Measurements from ENCODE around the gene ALLC. TPM values are rescaled to one million over a fixed set of nuclear protein-coding genes. Genes with fewer than 3 reads are reported as not detected.
"Not testable (repeated sequence)": the region's sequence is repeated elsewhere in the genome, so short reads cannot be mapped to it uniquely, and the experiment has no call there.

Gene ALLC
- total RNA-seq, 2 experiments from 2014 or later: not detected

DNA sequence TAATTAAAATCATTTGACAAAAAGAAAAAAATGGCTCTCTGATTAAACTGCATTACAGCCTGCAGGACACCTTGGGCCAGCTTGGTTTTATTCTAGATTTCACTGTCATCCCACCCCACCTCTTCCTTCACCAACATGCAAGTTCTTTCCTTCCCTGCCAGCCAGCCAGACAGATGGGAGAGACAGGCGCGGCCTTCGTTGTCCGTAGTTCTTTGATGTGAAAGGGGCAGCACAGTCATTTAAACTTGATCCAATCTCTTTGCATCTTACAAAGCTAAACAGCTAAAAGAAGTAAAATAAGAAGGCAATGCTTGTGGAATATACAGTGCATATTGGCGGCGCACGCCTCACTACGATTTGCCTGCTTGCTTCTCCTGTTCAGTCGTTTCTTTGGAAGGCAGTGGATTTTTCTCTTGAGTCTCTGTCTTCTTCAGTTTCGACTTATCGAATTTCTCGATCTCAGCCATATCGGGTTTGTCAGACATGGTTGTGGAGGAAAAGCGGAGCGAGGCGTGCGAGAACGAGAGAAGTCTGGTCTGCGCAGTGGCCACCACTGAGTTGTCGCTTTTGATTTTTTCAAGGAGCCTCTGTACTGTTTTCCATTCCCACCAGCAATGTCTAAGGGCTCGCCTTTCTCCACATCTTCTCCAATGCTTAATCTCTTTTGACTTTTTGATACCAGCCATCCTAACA is 40.7 kb upstream of the ALLC start:
- Mint-ChIP-seq H3K27me3 (peaks cover 4% of the 10 kb centered on the region), H3K9me3 (peaks cover 11% of the 10 kb centered on the region), H3K4me1 (no peaks in the 10 kb centered on the region), H3K36me3 (ENCODE audit: low read depth) (peaks cover 1% of the 10 kb centered on the region), H3K4me3 (no peak overlapping the region), H3K27ac (no peak overlapping the region)
- ChIA-PET CTCF (no interaction called here), POLR2A (no interaction called here)
- no peak for DNase-seq

DNA sequence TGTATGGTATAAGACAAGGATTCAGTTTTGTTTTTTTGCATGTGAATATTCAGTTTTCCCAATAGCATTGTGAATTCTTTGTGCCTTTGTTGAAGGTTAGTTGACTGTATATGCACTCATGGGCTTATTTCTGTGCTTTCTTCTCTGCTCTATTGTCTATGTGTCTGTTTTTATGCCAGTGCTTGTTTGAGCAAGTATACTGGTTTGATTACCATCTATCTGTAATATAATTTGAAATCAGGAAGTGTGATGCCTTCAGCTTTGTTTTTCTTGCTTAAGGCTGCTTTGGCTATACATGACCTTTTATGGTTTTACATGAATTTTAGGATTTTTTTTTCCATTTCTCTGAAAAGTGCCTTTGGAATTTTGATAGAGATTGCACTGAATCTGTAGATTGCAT is 39.6 kb upstream of the ALLC start:
- POLR2A ChIA-PET: no interaction called here

DNA sequence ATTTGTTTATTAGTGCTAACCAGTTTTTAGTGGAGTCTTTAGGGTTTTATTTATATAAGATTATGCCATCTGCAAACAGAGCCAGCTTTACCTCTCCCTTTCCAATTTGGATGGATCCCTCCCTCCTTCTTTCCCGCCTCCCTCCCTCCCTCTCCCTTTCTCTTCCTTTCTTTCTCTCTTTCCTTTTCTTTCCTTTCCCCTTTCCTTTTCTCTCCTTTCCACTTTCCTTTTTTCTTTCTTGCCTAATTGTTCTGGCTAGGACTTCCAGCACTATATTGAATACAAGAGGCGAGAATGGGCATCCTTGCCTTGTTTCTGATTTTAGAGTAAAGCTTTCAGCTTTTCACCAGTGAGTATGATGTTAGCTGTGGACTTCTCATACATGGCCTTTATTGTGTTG is 39.0 kb upstream of the ALLC start:
- ChIA-PET POLR2A (no interaction called here), CTCF (no interaction called here)
- Mint-ChIP-seq H3K36me3 (ENCODE audit: low read depth) (peaks cover 1% of the 10 kb centered on the region), H3K27me3 (peaks cover 6% of the 10 kb centered on the region), H3K27ac (no peak overlapping the region), H3K9me3 (peaks cover 9% of the 10 kb centered on the region), H3K4me1 (no peaks in the 10 kb centered on the region), H3K4me3 (no peak overlapping the region)
- DNase-seq: no peak

More for the DNA sequence above, 39.6 kb upstream of the ALLC start:
- Mint-ChIP-seq H3K4me1 (no peaks in the 10 kb centered on the region), H3K9me3 (peaks cover 11% of the 10 kb centered on the region), H3K27me3 (peaks cover 6% of the 10 kb centered on the region), H3K27ac (no peak overlapping the region), H3K36me3 (ENCODE audit: low read depth) (peaks cover 1% of the 10 kb centered on the region), H3K4me3 (no peak overlapping the region)
- DNase-seq: no peak
- CTCF ChIA-PET: no interaction called here

DNA sequence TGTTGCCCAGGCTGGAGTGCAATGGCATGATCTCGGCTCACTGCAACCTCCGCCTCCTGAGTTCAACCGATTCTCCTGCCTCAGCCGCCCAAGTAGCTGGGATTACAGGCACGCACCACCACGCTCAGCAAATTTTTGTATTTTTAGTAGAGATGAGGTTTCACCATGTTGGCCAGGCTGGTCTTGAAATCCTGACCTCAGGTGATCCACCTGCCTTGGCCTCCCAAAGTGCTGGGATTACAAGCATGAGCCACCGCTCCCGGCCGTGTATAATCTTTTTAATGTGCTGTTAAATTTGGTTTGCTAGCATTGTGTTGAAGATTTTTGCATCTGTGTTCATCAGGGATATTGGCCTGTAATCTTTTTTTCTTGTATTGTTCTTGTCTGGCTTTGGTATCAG is 38.3 kb upstream of the ALLC start:
- H3K36me3 Mint-ChIP-seq (ENCODE audit: low read depth); DNase-seq; H3K27me3 Mint-ChIP-seq; H3K27ac Mint-ChIP-seq; POLR2A ChIA-PET; H3K9me3 Mint-ChIP-seq; H3K4me1 Mint-ChIP-seq; H3K4me3 Mint-ChIP-seq: not testable (repeated sequence)
- CTCF ChIA-PET: interaction anchor here (1.1 kb wide), 1 partner anchor 14 kb away, joined by 3 read pairs; no protein-coding TSS in a partner anchor

DNA sequence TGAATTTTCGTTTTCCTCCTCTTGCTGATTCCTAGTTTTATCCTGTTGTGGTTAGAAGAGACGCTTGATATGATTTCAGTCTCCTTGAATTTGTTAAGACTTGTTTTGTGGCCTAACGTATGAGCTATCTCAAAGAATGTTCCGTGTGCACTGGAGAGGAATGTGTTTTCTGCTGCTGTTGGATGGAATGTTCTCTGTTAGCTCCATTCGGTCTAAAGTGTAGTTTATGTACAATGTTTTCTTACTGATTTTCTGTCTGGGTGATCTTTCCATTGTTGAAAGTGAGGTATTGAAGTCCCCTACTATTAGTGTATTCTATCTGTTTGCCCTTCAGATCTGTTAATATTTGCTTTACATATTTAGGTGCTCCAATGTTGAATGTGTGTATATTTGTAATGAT is 37.2 kb upstream of the ALLC start:
- POLR2A ChIA-PET: no interaction called here
- H3K4me3 Mint-ChIP-seq: no peak overlapping the region
- CTCF ChIA-PET: no interaction called here
- H3K36me3 Mint-ChIP-seq (ENCODE audit: low read depth): no peaks in the 10 kb centered on the region
- no peak for DNase-seq
- H3K27me3 Mint-ChIP-seq: peaks cover 6% of the 10 kb centered on the region
- no peak overlapping the region for H3K27ac Mint-ChIP-seq
- no peaks in the 10 kb centered on the region for H3K4me1 Mint-ChIP-seq
- peaks cover 4% of the 10 kb centered on the region for H3K9me3 Mint-ChIP-seq

DNA sequence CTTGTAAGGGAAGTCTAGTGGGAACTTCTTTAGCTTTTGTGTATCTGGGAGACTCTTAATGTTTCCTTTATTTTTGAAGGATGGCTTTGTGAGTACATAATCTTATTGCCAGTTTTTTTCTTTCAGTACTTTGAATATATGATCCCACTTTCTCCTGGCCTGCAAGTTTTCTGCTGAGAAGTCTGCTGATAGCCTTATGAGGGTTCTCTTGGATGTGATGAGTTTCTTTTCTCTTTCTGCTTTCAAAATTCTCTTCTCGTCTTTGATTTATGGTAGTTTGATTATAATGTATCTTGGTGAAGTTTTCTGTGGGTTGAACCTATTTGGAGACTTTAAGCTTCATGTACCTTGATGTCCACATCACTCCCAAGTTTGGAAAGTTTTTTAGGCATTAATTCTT is 35.0 kb upstream of the ALLC start:
- Mint-ChIP-seq H3K4me3 (no peak overlapping the region), H3K27me3 (peaks cover 6% of the 10 kb centered on the region), H3K27ac (no peak overlapping the region), H3K4me1 (no peaks in the 10 kb centered on the region), H3K9me3 (no peaks in the 10 kb centered on the region), H3K36me3 (ENCODE audit: low read depth) (no peaks in the 10 kb centered on the region)
- POLR2A ChIA-PET: no interaction called here
- no peak for DNase-seq
- CTCF ChIA-PET: no interaction called here

DNA sequence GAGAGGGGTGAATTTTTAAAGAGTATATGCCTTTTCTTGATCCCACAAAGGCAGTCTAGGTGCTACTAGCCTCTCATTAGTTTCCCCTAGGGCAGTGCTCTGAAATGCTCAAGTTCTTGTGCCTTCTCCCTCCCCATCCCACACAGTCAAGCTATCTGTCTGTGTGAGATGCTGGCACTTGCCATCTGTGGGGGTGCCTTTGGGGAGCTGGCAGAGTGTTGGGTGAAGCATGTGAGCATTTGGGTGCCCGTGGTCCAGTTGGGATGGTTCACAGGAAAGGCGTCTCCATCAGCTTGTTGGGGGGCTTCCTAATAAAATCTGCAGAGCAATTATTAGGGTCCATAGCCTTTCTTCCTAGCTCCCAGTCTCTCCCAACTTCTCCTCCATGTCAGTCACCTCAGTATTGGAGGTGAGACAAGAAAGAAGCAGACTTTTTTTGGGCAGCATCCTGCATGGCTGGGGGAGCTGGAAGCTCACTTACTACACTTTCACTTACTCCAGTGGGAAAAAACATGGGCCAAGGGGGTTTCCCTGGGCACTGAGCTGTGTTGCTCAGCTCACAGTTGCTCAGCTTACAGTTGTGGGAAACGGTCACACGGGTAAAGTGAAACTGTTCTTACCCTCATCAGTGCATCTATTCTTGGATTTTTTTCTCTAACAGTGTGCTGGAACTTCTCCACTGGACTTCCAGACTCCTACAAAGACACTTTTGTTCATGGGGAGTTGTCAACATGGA is 33.8 kb upstream of the ALLC start:
- Mint-ChIP-seq H3K9me3 (no peaks in the 10 kb centered on the region), H3K36me3 (ENCODE audit: low read depth) (no peaks in the 10 kb centered on the region), H3K4me3 (no peak overlapping the region), H3K27ac (no peak overlapping the region), H3K4me1 (no peaks in the 10 kb centered on the region), H3K27me3 (peaks cover 6% of the 10 kb centered on the region)
- CTCF ChIA-PET: no interaction called here
- POLR2A ChIA-PET: no interaction called here
- no peak for DNase-seq

DNA sequence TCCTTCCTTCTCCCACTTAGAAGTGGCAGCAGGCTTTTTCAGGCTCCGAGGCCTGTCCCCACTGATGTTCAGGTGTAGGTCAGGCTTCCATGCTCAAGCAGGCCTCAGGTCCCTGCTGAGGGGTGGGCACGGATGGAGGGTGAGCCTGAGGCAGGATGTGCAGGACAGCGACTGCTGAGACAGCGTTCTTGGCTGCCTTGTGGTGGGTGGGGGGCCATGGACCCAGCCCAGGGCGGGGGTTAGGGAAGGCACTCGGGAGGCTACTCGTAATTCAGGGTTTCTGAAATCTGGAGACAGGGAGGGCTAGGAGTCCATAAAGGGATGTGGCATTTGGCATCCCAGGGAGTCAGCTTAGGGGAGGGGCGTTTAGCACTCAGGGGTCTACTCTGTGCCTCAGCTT is 32.8 kb upstream of the ALLC start:
- no peaks in the 10 kb centered on the region for H3K9me3 Mint-ChIP-seq
- no peaks in the 10 kb centered on the region for H3K4me1 Mint-ChIP-seq
- no peaks in the 10 kb centered on the region for H3K36me3 Mint-ChIP-seq (ENCODE audit: low read depth)
- H3K4me3 Mint-ChIP-seq: no peak overlapping the region
- no peak overlapping the region for H3K27ac Mint-ChIP-seq
- no peak for DNase-seq
- H3K27me3 Mint-ChIP-seq: peaks cover 6% of the 10 kb centered on the region
- ChIA-PET POLR2A (no interaction called here), CTCF (interaction anchor here (0.6 kb wide), 1 partner anchor 11 kb away, joined by 4 read pairs; no protein-coding TSS in a partner anchor)

DNA sequence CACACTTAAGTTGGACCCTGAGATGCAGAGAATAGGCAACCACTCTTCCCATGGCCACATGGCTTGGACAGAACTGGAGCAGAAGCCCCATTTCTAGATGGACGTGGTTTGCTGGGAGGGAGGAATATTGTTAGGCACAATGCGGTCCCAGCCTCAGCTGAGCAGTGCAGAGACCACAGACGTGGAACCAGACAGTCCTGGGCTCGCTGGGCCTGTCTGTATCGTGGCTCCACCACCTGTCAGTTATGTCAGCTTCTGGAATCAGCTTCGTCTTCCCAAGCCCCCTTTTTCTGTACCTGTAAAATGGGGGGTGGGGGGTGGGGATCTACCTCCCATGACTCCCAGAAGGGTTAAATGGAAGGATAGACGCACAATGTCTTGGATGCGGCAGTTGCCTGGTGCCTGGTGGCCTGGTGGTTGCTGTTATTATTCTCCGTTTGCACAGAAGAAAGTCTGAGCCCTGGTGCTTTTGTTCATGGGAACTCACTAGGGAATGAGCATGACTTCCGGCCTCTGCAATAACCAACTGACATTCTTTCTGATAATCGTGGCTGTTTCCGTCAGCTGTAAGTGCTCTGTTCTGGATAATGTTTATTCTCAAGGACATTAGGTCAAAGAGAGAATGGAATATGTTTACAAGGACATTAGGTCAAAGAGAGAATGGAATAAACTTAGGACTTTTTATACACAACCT is 31.7 kb upstream of the ALLC start:
- Mint-ChIP-seq H3K4me3 (no peak overlapping the region), H3K27me3 (peaks cover 2% of the 10 kb centered on the region), H3K27ac (no peak overlapping the region), H3K4me1 (no peaks in the 10 kb centered on the region), H3K36me3 (ENCODE audit: low read depth) (no peaks in the 10 kb centered on the region), H3K9me3 (no peaks in the 10 kb centered on the region)
- CTCF ChIA-PET: no interaction called here
- POLR2A ChIA-PET: no interaction called here
- DNase-seq: no peak

DNA sequence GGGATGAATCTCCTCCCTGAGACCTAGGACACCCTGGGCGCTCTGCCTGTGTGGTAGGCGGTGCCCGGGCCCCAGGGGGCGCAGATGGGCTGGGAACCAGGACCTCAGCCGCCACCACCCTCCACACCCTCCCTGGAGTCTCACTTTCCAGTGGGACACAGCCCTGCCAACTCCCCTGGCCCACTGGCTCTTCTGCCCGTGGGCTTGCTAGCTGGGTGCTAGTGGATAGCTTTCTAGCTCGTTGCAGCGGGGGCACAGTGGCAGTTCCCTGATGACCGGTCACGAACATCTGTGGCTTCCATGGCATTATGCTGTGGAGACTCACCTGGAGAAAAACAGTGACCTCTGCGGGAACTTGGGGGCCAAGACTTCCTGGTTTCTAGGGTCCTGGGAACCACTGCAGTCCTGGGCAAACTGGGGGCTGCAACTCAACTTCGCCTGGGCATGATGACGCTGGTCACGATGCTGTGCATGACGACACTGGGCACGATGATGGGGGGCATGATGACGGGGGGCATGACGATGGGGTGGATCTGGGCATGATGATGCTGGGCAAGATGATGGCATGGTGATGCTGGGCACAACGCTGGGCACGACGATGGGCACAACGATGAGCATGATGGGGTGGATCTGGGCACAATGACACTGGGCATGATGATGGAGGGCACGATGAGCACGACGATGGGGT is 31.0 kb upstream of the ALLC start:
- ChIA-PET CTCF (no interaction called here), POLR2A (no interaction called here)
- no peak for DNase-seq
- Mint-ChIP-seq H3K27ac (no peak overlapping the region), H3K9me3 (no peaks in the 10 kb centered on the region), H3K36me3 (ENCODE audit: low read depth) (no peaks in the 10 kb centered on the region), H3K27me3 (peaks cover 2% of the 10 kb centered on the region), H3K4me1 (no peaks in the 10 kb centered on the region), H3K4me3 (no peak overlapping the region)

DNA sequence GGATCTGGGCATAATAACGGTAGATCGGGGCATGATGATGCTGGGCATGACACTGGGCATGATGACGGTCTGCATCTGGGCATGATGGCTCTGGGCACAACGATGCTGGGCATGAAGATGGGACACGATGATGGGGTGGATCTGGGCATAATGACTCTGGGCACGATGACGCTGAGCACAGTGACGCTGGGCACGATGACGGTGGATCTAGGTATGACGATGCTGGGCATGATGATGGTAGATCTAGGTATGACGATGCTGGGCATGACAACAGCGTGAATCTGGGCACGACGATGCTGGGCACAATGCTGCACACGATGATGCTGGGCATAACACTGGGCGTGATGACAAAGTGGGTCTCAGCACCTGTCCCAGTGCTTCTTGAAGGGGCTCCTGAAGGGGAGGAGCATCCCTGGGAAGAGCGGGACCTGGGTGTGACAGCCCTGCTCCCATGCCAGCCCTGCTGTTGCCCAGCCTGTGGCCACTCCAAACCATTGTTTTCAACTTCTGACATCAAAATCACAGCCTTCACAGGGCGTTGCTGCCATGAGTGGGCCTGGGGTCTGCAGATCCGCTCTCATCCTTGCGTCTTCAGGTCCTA is 30.4 kb upstream of the ALLC start:
- Mint-ChIP-seq H3K4me3 (no peak overlapping the region), H3K9me3 (no peaks in the 10 kb centered on the region), H3K27ac (no peak overlapping the region), H3K27me3 (peaks cover 2% of the 10 kb centered on the region), H3K36me3 (ENCODE audit: low read depth) (no peaks in the 10 kb centered on the region), H3K4me1 (no peaks in the 10 kb centered on the region)
- no peak for DNase-seq
- ChIA-PET CTCF (no interaction called here), POLR2A (no interaction called here)

DNA sequence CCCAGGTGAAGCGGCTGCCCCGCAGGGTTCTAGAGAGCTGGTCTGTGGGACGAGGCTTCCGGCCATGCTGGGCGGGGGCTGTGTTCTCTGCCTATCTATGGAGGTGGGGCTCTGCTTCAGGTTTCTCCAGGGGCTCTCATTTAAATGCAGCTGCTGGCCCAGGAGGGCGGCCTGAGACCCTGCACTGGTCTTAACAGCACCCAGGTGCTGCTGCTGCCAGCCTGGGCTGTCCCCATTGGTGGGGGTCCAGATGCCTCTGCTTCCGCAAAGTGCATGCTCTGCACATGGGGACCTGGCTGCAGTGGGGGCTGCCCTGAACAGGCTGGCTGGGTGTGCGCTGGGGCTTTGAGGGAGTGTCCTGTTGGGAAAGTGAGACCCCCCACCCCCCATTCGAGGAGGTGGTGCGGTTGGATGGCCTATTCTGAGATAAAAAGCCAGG is 29.7 kb upstream of the ALLC start:
- no peaks in the 10 kb centered on the region for H3K27me3 Mint-ChIP-seq
- POLR2A ChIA-PET: no interaction called here
- no peak for DNase-seq
- H3K9me3 Mint-ChIP-seq: no peaks in the 10 kb centered on the region
- no peak overlapping the region for H3K4me3 Mint-ChIP-seq
- CTCF ChIA-PET: no interaction called here
- no peaks in the 10 kb centered on the region for H3K4me1 Mint-ChIP-seq
- H3K27ac Mint-ChIP-seq: no peak overlapping the region
- no peaks in the 10 kb centered on the region for H3K36me3 Mint-ChIP-seq (ENCODE audit: low read depth)

DNA sequence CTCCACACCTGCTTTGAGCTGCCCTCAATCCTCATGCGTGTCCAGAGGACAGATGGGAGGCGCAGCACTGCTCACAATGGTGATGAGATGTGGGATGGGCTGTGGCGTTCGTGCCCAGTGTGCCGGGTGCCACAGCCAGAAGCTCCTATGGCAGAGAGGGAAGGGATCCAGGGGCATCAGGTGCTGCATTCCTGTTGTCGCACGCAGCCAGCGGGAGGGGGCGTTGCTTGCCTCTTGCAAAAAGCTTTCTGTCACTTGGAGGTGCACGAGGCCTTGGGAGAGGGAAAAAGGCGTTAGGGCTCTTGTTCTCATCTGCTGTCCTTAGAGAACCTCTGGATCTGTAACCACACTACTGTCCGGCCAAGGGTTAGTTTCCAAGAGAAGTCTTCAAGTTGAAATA is 29.2 kb upstream of the ALLC start:
- DNase-seq: no peak
- Mint-ChIP-seq H3K27ac (no peak overlapping the region), H3K36me3 (ENCODE audit: low read depth) (no peaks in the 10 kb centered on the region), H3K27me3 (no peaks in the 10 kb centered on the region), H3K4me1 (no peaks in the 10 kb centered on the region), H3K9me3 (no peaks in the 10 kb centered on the region), H3K4me3 (no peak overlapping the region)
- ChIA-PET CTCF (no interaction called here), POLR2A (no interaction called here)
